SK-N-SH (cell line): ENCODE measurements around the gene KCNAB3. TPM values are rescaled to one million over a fixed set of nuclear protein-coding genes. Genes with fewer than 3 reads are reported as not detected.
A peak's percentile ranks its signal among the peaks of the same experiment; 100 is the strongest.

ENCODE experiments used
- CTCF ChIA-PET: fragments of 300-600, 350-600 bp; formaldehyde crosslinking; extraction: SDS; loops from one replicate; lab custom pipeline; 2021; lab: Yijun Ruan, JAX
- POLR2A ChIA-PET: fragments of 350-600 bp; sonication (Branson Sonifier 250); formaldehyde crosslinking; extraction: SDS; loops from one replicate; lab custom pipeline; 2020; ENCODE audit warnings: antibody characterized with exemption, inconsistent platforms; lab: Yijun Ruan, JAX
- DNase-seq: peaks from one replicate; pipeline ENCODE4 v3.0.0; 2012
- H2AFZ ChIP-seq: fragments of 200-600 bp; sonication (generic); 2 replicates; pipeline ENCODE4 v1.8.1; 2016; ENCODE audit warnings: antibody characterized with exemption, mild to moderate bottlenecking, low read depth
- H3F3A ChIP-seq: fragments of 200-600 bp; sonication (generic); replicated peaks from 2 replicates; pipeline ENCODE3; 2016; ENCODE audit warnings: antibody characterized with exemption, mild to moderate bottlenecking; ENCODE audit not compliant: insufficient read depth
- H3K27ac ChIP-seq, 2 experiments: fragments of 200-500 bp in 1 of 2; fragments of 200-600 bp in 1 of 2; sonication (Bioruptor generic) in 1 of 2; sonication (generic), shearing (Covaris generic) in 1 of 2; 2 replicates each; pipeline versions ENCODE4 v1.5.1 to v1.6.1; 2014 to 2016; ENCODE audit warnings: low read depth in 2 of 2, inconsistent platforms in 1 of 2, low read length in 1 of 2, mild to moderate bottlenecking in 1 of 2, mixed read lengths in 1 of 2
- H3K27me3 ChIP-seq: fragments of 200-600 bp; sonication (generic), shearing (Covaris generic); 2 replicates; pipeline ENCODE4 v1.6.1; 2016; ENCODE audit warnings: mixed run types; ENCODE audit not compliant: insufficient read depth
- H3K36me3 ChIP-seq, 2 experiments: fragments of 200-500 bp in 1 of 2; fragments of 200-600 bp in 1 of 2; sonication (Bioruptor generic) in 1 of 2; sonication (generic) in 1 of 2; replicated peaks in 1 of 2; 2 replicates each; pipeline versions ENCODE3 to v1.5.1; 2014 to 2016; ENCODE audit warnings: low read length in 1 of 2, mild to moderate bottlenecking in 1 of 2; ENCODE audit not compliant: insufficient read depth in 2 of 2, control insufficient read depth in 1 of 2
- H3K4me1 ChIP-seq, 2 experiments: fragments of 200-500 bp in 1 of 2; fragments of 200-600 bp in 1 of 2; sonication (Bioruptor generic) in 1 of 2; sonication (generic), shearing (Covaris generic) in 1 of 2; 2 replicates each; pipeline versions ENCODE4 v1.5.1 to v1.6.1; 2014 to 2016; ENCODE audit warnings: low read depth in 1 of 2, low read length in 1 of 2, mixed run types in 1 of 2; ENCODE audit not compliant: insufficient read depth in 2 of 2, control insufficient read depth in 1 of 2
- H3K4me2 ChIP-seq: fragments of 200-600 bp; sonication (generic), shearing (Covaris generic); 2 replicates; pipeline ENCODE4 v1.6.1; 2017; ENCODE audit warnings: mixed run types
- H3K4me3 ChIP-seq, 2 experiments: fragments of 200-500 bp in 1 of 2; fragments of 200-600 bp in 1 of 2; sonication (Bioruptor generic) in 1 of 2; sonication (generic), shearing (Covaris generic) in 1 of 2; 2 replicates each; pipeline versions ENCODE4 v1.5.1 to v1.8.1; 2014 to 2016; ENCODE audit warnings: low read depth in 2 of 2, inconsistent platforms in 1 of 2, low read length in 1 of 2, mild to moderate bottlenecking in 1 of 2, mixed read lengths in 1 of 2, moderate library complexity in 1 of 2
- H3K79me2 ChIP-seq: fragments of 200-600 bp; sonication (generic); 2 replicates; pipeline ENCODE4 v1.8.1; 2017; ENCODE audit warnings: mild to moderate bottlenecking; ENCODE audit not compliant: insufficient read depth
- H3K9ac ChIP-seq: fragments of 200-600 bp; sonication (generic); 2 replicates; pipeline ENCODE4 v1.6.1; 2017; ENCODE audit warnings: mixed run types
- H3K9me2 ChIP-seq: fragments of 200-600 bp; sonication (generic); 2 replicates; pipeline ENCODE4 v1.6.1; 2017; ENCODE audit warnings: mixed run types
- H3K9me3 ChIP-seq: fragments of 200-600 bp; sonication (generic); 2 replicates; pipeline ENCODE4 v1.6.1; 2017; ENCODE audit warnings: mixed run types, mild to moderate bottlenecking, moderate library complexity
- H4K20me1 ChIP-seq: fragments of 200-600 bp; sonication (generic); 2 replicates; pipeline ENCODE4 v1.6.1; 2017; ENCODE audit warnings: mild to moderate bottlenecking, mixed run types; ENCODE audit not compliant: insufficient read depth
- MEF2A ChIP-seq: IDR thresholded peaks from 2 replicates; pipeline ENCODE4 v1.4.0; 2012; ENCODE audit warnings: low read depth, borderline replicate concordance
- WGBS: methylation state at CpG from one replicate; pipeline ENCODE4 v1.1.6; 2017; ENCODE audit warnings: low lambda C conversion rate; 5-methylcytosine and 5-hydroxymethylcytosine counted together
- polyA plus RNA-seq, 3 experiments: library from polyadenylated mRNA; depleted of rRNA; stranded (reverse); fragments of >200 nt; gene quantifications; 2 replicates each; pipeline ENCODE4 v1.2.3, GENCODE V29; 2012
- TF ChIP-seq, protein P1 (sequence below): IDR thresholded peaks from 2 replicates; pipeline ENCODE4; 2012
- TF ChIP-seq, protein P2 (sequence below): fragments of 150-350 bp; IDR thresholded peaks from 2 replicates; pipeline ENCODE4 v1.6.1; 2016; ENCODE audit warnings: mild to moderate bottlenecking, low read depth, low read length
- TF ChIP-seq, protein P3 (sequence below): fragments of 200-600 bp; sonication (generic); IDR thresholded peaks from 2 replicates; pipeline ENCODE4 v1.6.1; 2017; ENCODE audit warnings: antibody characterized with exemption, mild to moderate bottlenecking, moderate library complexity
- TF ChIP-seq, protein P4 (sequence below): IDR thresholded peaks from 2 replicates; pipeline ENCODE4 v1.4.0; 2012; ENCODE audit warnings: low read depth, borderline replicate concordance

Gene KCNAB3
- 4.4 and 5.1 TPM in 2 replicates for polyA plus RNA-seq (2012; rRNA removed)
- 0.80 and 1.3 TPM in 2 replicates for polyA plus RNA-seq (2012; cell fraction: cytosol; rRNA removed)
- polyA plus RNA-seq (2012; cell fraction: nucleus; rRNA removed), result 50.1 and 51.1 TPM in 2 replicates

DNA sequence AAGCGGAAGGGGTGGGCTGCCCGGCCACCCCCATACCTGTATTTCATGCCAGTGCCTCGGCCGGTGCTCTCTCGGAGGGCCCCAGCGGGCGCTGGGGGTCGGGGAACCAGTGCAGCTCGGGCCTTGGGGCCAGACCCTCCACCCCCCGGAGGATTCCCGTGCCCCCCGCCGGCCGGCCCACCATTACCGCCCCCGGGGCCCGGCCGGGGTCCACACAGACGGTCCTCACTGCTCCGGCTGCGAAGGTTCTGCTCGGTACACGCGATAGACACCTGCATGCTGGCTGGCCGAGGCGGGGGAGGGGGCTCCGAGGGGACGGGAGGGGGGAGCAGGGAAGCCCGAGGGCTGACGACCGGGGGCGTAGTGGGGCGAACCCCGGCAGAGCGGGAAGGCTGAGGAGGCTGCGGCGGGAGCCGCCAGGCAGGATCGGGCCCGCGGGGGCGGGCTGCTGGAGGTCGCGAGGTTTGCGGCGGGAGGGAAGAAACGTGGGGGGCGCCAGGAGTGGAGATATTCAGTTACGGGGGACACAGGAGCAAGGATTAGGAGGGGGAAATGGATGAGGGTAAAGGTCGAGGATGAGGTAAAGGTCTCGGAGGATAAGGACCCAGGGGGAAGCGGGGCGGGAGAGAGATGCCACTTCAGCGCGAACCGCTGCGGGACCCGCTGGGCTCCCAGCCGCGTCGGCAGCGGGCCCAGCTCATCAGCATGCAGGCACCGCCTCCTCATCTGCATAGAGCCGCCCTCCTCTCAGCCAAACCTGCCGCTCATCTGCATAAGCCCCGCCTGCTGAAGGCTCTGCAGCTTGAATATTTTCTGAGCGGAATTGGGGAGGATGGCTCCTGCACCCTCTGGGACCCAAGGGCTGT is at the start of gene KCNAB3:
Gene KCNAB3, minus strand, starts transcription at position 699 of the 866 bp plus-strand sequence. Its CDS starts 421 bp downstream, at position 278.
- CTCF ChIA-PET, result interaction anchor here (0.6 to 2.7 kb wide), 4 partner anchors 14 to 131 kb away, joined by 3 to 11 read pairs (median 3); partner anchors contain the start of gene RNF227
- POLR2A ChIA-PET, result interaction anchor here (1.1 kb wide), 1 partner anchor 15 kb away, joined by 4 read pairs; no protein-coding TSS in a partner anchor
- Histone ChIP-seq H4K20me1 (0 out of 2 replicates have a peak, but pooled peaks cover 9% of the 10 kb centered on the region), H3K4me1 (peaks cover 18 to 36% of the 10 kb centered on the region in 2 experiments; a peak in 3 of 4 replicates), H3K4me3 (peak within 1 kb of the TSS; percentile 99 to 100)
- DNase-seq, result peak; percentile 92
- TF ChIP-seq, protein P1, sequence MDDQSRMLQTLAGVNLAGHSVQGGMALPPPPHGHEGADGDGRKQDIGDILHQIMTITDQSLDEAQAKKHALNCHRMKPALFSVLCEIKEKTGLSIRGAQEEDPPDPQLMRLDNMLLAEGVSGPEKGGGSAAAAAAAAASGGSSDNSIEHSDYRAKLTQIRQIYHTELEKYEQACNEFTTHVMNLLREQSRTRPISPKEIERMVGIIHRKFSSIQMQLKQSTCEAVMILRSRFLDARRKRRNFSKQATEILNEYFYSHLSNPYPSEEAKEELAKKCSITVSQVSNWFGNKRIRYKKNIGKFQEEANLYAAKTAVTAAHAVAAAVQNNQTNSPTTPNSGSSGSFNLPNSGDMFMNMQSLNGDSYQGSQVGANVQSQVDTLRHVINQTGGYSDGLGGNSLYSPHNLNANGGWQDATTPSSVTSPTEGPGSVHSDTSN, result 0 out of 2 replicates have a peak, but pooled peaks have one; percentile 23
- TF ChIP-seq, protein P2, sequence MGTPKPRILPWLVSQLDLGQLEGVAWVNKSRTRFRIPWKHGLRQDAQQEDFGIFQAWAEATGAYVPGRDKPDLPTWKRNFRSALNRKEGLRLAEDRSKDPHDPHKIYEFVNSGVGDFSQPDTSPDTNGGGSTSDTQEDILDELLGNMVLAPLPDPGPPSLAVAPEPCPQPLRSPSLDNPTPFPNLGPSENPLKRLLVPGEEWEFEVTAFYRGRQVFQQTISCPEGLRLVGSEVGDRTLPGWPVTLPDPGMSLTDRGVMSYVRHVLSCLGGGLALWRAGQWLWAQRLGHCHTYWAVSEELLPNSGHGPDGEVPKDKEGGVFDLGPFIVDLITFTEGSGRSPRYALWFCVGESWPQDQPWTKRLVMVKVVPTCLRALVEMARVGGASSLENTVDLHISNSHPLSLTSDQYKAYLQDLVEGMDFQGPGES, result no peak
- TF ChIP-seq, all 33 proteins: peak for 1
- no peaks in the 10 kb centered on the region for H3K27me3 ChIP-seq
- peak within 1 kb of the TSS in 1 of 2 experiments; percentile 25; a peak in 1 of 4 replicates for H3K27ac ChIP-seq
- H3K9ac ChIP-seq, result peak within 1 kb of the TSS; percentile 80
- no peak within 1 kb of the TSS for H2AFZ ChIP-seq
- 35% methylated on average over 42 of the region's 67 CpGs for WGBS
- H3K4me2 ChIP-seq, result peak within 1 kb of the TSS; percentile 96
- peaks cover 4% of the 10 kb centered on the region for H3F3A ChIP-seq
- no peaks in the 10 kb centered on the region for H3K9me2 ChIP-seq
- H3K79me2 ChIP-seq, result peaks cover 40% of the 10 kb centered on the region
- no peaks in the 10 kb centered on the region for H3K9me3 ChIP-seq
- peaks cover 5 to 8% of the 10 kb centered on the region in 2 experiments for H3K36me3 ChIP-seq

DNA sequence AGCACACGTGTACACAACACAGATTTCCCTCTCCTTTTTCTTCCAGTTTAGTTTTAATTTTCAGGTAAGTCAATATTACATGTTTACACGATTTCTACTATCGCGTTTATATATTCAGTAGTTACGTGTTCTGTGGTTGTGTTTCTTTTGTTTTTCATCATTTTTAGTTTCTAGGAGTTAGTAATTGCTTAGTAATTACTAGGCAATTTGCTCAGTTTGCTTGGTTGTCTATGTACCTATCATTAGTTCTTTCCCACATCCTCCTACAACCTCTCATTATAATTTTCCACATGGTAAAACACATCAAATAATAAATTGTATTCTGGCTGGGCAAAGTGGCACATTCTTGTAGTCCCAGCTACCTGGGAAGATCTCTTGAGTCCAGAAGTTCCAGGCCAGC is 48.1 kb upstream of the KCNAB3 start:
- Histone ChIP-seq H3K4me1 (no peaks in the 10 kb centered on the region; a peak in 1 of 4 replicates), H3F3A (peaks cover 10% of the 10 kb centered on the region), H2AFZ (no peak overlapping the region), H3K9me2 (no peaks in the 10 kb centered on the region), H3K4me3 (no peak overlapping the region), H3K79me2 (no peaks in the 10 kb centered on the region), H3K4me2 (no peak overlapping the region), H3K27me3 (no peaks in the 10 kb centered on the region), H3K9me3 (no peaks in the 10 kb centered on the region; the same call in 1 of the 2 replicates), H3K9ac (no peak overlapping the region), H3K36me3 (no peaks in the 10 kb centered on the region), H4K20me1 (no peaks in the 10 kb centered on the region), H3K27ac (no peak overlapping the region)
- 91% methylated on average over 5 of the region's 5 CpGs for WGBS
- CTCF ChIA-PET, result interaction anchor here (1.1 to 8.0 kb wide), 3 partner anchors 9 to 77 kb away, joined by 3 to 47 read pairs (median 3); no protein-coding TSS in a partner anchor
- no peak for TF ChIP-seq MEF2A
- TF ChIP-seq, protein P3, sequence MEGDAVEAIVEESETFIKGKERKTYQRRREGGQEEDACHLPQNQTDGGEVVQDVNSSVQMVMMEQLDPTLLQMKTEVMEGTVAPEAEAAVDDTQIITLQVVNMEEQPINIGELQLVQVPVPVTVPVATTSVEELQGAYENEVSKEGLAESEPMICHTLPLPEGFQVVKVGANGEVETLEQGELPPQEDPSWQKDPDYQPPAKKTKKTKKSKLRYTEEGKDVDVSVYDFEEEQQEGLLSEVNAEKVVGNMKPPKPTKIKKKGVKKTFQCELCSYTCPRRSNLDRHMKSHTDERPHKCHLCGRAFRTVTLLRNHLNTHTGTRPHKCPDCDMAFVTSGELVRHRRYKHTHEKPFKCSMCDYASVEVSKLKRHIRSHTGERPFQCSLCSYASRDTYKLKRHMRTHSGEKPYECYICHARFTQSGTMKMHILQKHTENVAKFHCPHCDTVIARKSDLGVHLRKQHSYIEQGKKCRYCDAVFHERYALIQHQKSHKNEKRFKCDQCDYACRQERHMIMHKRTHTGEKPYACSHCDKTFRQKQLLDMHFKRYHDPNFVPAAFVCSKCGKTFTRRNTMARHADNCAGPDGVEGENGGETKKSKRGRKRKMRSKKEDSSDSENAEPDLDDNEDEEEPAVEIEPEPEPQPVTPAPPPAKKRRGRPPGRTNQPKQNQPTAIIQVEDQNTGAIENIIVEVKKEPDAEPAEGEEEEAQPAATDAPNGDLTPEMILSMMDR, result no peak
- TF ChIP-seq, protein P4, sequence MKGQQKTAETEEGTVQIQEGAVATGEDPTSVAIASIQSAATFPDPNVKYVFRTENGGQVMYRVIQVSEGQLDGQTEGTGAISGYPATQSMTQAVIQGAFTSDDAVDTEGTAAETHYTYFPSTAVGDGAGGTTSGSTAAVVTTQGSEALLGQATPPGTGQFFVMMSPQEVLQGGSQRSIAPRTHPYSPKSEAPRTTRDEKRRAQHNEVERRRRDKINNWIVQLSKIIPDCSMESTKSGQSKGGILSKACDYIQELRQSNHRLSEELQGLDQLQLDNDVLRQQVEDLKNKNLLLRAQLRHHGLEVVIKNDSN, result no peak
- POLR2A ChIA-PET, result no interaction called here
- DNase-seq, result no peak
